GM12873 (cell line): Measurements from ENCODE around the gene KLHL26.

Experiments
- TF ChIP-seq, protein P1 (sequence below): IDR thresholded peaks from 2 replicates; pipeline ENCODE4 v1.5.1; 2012; ENCODE audit warnings: low read depth, mild to moderate bottlenecking, moderate library complexity, low read length, control low read depth; ENCODE audit not compliant: insufficient read depth; ENCODE audit errors: missing control alignments

Gene KLHL26

DNA sequence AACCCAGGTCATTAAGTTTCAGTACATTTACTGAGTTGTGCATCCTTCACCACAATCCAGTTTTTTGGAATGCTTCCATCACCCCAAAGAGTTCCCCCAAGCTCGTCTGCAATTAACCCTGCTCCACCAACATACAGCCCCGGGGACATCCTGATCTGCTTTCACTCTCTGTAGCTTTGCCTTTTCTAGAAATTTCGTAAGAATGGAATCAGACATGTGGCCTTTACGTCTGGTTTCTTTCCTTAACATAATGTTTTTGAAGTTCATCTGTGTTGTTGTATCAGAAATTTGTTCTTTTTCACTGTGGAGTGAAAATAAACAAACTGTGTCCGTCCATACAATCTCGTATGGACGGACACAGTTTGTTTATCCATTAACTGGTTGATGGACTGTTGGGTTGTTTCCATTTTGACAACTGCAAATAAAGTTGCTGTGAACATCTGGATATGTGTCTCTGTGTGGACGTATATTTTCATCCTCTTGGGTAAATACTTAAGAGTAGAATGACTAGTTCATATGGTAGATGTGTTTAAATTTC, 2.9 kb downstream of the KLHL26 start:
- TF ChIP-seq, protein P1, sequence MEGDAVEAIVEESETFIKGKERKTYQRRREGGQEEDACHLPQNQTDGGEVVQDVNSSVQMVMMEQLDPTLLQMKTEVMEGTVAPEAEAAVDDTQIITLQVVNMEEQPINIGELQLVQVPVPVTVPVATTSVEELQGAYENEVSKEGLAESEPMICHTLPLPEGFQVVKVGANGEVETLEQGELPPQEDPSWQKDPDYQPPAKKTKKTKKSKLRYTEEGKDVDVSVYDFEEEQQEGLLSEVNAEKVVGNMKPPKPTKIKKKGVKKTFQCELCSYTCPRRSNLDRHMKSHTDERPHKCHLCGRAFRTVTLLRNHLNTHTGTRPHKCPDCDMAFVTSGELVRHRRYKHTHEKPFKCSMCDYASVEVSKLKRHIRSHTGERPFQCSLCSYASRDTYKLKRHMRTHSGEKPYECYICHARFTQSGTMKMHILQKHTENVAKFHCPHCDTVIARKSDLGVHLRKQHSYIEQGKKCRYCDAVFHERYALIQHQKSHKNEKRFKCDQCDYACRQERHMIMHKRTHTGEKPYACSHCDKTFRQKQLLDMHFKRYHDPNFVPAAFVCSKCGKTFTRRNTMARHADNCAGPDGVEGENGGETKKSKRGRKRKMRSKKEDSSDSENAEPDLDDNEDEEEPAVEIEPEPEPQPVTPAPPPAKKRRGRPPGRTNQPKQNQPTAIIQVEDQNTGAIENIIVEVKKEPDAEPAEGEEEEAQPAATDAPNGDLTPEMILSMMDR: no peak

DNA sequence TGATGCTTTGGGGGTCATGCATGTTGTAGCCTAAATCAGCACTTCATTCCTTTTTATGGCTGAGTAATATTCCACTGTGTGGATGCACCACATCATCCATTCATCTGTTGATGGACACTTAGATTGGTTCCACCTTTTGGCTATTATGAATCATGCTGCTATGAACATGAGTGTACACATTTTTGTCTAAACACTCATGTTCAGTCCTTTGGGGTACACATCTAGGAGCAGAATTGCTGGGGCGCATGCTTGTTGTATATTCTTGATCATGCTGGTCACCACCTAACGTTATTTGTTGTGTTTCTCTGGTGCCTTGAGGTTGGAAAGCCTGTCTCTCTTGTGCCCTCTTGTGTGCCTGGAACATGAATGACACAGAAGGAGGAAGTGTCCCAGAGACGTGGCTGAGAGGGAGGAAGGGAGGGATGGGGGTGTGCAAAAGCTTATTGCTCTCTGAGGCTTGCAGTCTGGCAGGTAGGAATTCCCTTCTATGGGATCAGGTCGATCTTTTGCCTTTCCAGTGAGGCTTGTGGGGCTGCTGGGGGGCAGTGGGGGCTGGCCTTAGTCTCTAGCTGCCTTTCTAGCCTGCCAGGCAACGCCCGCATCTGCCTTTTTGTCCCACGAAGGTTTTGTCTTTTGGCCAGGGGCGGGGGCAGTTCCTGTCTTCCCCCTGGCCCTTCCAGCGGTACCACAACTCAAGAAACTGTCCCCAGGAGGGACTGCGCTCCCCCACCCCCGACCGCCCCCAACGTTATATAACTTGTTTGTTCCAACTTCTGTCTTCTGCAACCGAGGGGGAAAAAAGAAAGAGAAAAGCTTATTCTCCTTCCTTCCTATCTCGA, 7.6 kb downstream of the KLHL26 start:
- TF ChIP-seq, protein P1: peak; percentile 36

DNA sequence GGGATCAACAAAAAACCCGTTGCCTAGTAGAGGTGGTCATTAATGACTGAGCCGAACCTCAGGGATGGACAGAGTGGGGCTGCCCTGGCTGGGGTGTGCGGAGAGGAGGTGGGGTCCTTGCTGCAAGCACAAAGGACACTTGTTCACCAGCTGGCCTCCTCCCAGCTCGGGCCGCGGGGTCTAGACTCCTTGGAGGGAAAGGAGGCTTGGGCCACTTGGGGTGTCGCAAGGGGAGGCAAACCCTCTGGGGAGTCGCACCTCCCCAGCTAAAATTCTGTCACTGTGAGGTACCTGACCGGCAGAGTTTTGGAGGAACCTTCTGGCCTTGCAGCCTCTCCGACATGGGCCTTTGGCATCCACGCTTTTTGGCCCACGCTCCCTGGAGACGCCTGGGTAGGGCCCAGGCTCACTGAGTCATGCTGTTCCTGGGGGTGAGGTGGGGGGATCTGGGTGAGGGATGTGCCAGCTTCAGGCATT, 8.2 kb downstream of the KLHL26 start:
- TF ChIP-seq, protein P1: no peak

DNA sequence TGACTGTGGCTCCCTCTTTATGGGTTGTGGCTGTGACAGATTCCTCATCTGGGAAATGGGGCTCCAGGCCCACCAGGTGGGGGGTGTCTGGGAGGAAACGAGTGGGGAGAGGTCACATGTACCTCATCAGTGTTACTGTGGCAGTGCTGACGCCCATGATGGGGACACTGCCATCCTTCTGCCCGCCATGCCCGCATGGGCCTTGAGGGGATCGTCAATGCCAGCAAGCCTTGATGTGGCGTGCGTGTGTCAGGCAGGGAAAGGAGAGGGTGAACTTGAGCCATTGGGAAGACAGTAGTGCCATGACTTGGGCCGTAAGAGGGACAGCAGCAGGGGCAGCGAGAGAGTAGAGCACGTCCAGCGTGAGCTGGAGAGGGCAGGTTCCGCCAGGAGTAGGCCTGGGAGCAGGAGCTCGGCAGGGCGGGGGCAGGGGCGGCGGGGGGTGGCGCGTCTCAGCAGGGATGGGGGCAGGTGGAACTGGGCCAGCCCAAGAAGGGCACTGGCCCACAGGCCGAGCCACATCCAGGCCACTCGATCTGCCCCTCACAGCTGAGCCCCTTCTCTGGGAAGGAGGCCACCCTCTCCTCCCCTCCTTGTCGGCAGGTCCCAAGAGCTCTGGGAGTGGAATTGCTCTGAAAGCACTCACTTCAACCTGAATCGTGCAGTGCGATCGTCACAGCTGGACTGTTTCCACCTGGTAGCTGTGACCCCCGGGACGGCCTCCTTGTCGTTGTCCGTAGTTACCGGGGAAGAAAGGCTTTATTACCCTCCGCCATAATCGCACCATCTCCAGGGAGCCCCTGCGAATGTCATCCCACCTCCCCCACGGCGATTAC, 9.9 kb downstream of the KLHL26 start:
- TF ChIP-seq, protein P1: no peak

DNA sequence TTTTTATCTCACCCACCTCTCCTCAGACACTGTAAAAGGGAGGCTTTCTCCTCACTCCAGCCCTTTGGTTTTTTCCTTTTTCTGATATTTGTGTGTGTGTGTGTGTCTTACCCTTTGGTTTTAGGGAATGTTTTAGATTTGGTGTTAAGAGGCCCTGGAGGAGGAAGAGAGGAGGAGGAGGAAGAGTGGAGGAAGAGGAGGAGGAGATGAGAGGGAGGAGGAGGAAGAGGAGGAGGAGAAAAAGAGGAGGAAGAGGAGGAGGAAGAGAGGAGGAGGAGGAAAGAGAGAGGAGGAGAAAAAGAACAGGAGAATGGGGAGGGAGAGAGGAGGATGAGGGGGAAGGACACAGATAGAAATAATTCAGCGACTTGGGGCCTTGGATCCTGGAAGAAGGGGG, 10.5 kb downstream of the KLHL26 start:
- TF ChIP-seq, protein P1: no peak

DNA sequence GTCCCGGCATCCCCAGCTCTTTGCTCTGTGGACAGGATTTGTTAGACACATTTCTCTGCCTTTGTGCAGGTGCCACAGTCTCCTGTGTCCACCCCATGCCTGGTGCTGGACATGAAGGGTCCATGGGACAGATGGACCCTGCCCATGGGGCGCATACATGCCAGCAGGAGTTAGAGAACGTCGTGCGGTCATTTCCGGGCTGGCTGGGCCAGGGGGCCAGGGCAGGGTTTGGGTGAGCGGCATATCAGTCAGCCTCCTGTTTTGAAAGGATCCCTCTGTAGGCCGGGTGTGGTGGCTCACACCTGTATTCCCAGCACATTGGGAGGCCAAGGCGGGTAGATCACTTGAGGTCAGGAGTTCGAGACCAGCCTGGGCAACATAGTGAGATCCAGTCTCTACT, 11.0 kb downstream of the KLHL26 start:
- TF ChIP-seq, protein P1: no peak

DNA sequence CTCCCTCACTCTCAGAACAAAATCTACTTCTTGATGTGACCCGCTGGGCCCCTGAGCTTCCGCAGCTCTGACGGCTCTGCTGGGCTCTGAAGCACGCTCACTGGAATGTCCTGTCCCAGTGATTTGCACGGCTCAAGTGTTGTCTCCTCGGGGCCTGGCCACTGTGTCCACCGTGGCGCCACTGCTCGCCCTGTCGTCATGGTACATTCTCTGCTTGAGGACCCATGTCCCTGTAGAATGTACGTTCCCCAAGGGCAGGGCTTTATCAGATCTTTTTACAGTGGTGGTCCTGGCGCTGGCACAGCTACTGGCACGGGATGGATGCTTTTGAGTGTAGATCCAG, 12.1 kb downstream of the KLHL26 start:
- TF ChIP-seq, protein P1: no peak
